Colon (tissue), 2 donors: Measurements from ENCODE around the gene ANKHD1.

Experiments used
- FAIRE-seq: peaks from 2 replicates; lab custom pipeline; 2012; peaks lifted over from hg19 to GRCh38; lab: Jason Lieb, UNC
- donor health status: control.
- donor health status: control.

The ANKHD1 gene, protein sequence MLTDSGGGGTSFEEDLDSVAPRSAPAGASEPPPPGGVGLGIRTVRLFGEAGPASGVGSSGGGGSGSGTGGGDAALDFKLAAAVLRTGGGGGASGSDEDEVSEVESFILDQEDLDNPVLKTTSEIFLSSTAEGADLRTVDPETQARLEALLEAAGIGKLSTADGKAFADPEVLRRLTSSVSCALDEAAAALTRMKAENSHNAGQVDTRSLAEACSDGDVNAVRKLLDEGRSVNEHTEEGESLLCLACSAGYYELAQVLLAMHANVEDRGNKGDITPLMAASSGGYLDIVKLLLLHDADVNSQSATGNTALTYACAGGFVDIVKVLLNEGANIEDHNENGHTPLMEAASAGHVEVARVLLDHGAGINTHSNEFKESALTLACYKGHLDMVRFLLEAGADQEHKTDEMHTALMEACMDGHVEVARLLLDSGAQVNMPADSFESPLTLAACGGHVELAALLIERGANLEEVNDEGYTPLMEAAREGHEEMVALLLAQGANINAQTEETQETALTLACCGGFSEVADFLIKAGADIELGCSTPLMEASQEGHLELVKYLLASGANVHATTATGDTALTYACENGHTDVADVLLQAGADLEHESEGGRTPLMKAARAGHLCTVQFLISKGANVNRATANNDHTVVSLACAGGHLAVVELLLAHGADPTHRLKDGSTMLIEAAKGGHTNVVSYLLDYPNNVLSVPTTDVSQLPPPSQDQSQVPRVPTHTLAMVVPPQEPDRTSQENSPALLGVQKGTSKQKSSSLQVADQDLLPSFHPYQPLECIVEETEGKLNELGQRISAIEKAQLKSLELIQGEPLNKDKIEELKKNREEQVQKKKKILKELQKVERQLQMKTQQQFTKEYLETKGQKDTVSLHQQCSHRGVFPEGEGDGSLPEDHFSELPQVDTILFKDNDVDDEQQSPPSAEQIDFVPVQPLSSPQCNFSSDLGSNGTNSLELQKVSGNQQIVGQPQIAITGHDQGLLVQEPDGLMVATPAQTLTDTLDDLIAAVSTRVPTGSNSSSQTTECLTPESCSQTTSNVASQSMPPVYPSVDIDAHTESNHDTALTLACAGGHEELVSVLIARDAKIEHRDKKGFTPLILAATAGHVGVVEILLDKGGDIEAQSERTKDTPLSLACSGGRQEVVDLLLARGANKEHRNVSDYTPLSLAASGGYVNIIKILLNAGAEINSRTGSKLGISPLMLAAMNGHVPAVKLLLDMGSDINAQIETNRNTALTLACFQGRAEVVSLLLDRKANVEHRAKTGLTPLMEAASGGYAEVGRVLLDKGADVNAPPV (N-terminal part only)

DNA sequence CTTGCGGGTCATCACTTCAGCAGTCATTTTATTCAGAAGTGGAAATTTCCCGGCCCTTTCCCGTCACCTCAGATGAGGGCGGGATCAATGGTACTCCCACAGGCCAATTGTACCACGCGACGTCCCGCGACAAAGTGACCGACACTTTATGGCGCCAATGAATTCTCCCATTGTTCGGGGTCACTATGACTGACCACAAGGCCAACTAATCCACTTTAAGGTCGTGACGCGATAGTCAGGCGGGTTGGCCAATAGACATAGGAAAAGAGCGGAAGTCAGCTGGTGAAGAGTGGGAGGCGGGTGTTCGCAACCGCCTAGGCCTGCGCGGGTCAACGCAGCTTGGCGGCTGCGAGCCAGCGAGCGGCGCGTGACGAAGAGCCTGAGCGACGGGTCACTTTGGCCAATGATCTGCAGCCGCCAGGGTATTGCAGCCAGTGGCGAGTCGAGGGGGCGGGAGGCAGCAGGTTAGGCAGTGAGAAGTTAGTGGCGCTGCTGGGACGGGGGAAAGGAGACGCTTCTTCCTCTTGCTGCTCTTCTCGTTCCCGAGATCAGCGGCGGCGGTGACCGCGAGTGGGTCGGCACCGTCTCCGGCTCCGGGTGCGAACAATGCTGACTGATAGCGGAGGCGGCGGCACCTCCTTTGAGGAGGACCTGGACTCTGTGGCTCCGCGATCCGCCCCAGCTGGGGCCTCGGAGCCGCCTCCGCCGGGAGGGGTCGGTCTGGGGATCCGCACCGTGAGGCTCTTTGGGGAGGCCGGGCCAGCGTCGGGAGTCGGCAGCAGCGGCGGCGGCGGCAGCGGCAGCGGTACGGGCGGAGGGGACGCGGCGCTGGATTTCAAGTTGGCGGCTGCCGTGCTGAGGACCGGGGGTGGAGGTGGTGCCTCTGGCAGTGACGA is at the start of gene ANKHD1:
TSS of gene ANKHD1 (plus strand) at position 472 of the 896 bp plus-strand sequence. CDS start at position 607, 135 bp downstream.
- FAIRE-seq = peak; percentile 38

DNA sequence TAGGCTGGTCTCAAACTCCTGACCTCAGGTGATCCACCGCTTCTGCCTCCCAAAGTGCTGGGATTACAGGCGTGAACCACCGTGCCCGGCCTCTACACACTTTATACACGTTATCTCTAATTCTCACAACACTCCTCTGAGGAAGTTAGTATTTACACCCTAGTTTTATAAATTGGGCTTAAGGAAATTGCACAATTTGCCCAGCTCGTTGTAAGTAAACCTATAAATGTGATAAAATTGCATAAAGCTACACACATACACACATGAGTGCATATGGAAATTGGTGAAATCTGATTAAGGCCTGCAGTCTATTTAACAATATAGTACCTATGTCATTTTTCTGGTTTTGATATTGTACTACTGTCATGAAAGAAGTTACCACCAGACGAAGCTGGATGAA is 46.1 kb upstream of the ANKHD1 start:
- no peak for FAIRE-seq

DNA sequence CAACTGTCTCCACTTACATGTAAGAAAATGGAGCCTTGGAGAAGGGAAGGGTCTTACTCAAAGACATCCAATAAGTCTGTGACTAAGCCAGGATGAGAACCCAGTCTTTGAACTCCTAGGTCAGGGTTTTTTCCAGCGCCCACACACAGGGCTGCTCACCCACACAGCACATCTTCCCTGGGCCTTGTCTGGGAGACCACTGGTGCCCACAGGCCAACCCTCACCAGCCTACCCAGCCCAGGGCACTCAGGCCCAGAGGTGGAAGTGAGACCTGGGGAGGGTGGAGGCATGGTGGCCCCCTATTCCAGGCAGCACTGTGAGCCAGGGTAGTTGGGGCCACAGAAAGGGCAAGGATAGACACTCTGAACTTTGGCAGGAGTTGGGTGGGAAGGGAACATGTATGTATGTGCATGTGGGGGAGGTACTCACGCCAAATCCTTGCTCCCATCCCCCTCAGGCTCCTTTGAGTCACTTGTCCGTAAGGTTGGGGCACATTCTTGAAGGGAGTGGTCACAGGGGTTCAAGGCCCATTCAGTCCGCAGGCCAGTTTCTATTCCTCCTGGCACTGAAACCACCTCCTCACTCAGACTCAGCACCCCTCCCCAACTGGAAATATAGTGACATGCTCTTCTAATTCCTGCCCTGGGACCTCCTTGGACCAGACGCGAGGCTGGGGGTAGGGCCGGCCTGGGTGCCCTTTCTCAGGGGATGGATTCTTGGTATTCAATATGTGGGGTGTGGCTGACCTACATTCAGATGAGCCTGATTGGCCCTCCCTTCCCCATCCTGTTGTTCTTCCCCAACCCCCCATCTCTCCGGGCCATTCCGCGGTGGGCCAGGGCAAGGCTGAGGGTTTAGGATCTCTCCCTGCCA is 44.5 kb upstream of the ANKHD1 start:
- FAIRE-seq = no peak

DNA sequence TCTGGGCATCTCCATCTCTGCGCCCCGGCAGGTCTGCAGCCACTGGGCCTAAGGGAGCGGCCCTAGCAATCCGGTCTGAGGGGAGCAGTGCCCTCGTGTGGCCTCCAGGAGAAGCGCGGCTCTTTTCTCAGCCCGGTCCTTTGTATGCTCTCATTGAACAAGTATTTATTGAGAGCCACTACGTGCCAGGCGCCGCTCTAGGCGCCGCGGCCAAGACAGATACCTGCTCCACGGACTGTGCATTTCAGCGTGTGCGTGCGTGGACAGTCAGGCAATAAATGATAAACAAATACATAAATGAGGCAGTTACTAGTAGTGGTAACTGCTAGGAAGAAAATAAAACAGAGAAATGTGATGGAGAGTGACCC is 43.9 kb upstream of the ANKHD1 start:
- no peak for FAIRE-seq

DNA sequence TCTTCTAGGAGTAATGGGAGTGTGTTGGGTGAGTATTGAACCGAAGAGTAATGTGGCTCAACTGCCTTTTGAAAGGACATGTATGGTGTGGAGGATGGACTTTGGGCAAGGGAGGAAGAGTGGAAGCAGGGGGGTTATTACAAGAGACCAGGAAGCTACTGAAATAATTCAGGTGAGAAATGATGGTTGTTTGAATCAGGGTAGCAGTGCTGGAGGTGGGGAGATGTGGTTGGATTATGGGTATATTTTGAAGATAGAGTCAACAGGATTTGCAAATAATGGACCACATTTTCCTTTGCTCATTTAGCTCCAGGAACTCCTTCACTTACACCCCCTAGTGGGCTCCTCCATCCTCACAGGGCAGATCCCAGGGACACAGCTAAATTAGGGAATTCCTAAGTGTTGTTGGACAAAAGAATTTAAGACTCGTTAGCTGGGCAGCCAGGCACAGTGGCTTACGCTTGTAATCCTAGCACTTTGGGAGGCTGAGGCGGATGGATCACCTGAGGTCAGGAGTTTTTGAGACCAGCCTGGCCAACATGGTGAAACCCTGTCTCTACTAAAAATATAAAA is 42.8 kb upstream of the ANKHD1 start:
- FAIRE-seq = no peak

DNA sequence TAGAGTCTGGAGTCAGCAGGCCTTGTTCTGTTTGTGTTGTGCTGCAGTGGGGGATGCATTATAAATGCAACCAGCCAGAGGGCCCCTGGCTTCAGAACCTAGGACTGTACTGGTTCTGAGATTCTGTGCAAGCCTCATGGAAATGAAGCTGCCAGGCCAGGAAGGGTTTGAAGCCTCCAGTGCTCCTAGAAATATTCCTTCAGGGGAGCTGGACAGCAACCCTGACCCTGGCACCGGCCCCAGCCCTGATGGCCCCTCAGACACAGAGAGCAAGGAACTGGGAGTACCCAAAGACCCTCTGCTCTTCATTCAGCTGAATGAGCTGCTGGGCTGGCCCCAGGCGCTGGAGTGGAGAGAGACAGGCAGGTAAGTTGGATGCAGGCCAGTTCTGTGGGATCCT is 41.5 kb upstream of the ANKHD1 start, which contains the start of gene SLC4A9:
TSS of gene SLC4A9 (plus strand) at position 94 of the 400 bp plus-strand sequence. CDS start at position 137, 43 bp downstream.
- FAIRE-seq = no peak

DNA sequence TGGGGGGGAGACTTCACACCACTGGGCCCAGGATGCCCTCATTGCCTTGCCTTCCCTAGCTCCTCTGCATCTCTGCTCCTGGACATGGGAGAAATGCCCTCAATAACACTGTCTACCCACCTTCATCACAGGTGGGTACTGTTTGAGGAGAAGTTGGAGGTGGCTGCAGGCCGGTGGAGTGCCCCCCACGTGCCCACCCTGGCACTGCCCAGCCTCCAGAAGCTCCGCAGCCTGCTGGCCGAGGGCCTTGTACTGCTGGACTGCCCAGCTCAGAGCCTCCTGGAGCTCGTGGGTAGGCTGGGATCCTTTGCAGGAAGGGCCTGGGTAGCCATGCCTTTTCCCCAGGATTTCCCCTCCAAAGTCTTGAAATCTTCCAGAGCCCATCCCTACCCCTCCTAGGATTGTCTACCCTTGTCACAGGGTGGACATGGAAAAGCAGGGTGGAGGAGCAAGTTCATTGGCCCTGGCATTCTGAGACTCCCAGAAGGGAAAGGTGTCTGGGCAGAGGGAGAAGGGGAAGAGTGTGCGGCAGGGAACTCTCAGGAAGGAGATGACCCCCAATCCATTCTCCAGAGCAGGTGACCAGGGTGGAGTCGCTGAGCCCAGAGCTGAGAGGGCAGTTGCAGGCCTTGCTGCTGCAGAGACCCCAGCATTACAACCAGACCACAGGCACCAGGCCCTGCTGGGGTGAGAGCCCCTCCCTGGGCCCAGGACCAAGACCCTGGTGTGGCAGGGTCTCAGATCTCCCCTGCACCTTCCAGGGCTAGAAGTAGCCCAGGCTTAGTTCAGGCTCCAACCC is 40.8 kb upstream of the ANKHD1 start:
- FAIRE-seq = no peak

DNA sequence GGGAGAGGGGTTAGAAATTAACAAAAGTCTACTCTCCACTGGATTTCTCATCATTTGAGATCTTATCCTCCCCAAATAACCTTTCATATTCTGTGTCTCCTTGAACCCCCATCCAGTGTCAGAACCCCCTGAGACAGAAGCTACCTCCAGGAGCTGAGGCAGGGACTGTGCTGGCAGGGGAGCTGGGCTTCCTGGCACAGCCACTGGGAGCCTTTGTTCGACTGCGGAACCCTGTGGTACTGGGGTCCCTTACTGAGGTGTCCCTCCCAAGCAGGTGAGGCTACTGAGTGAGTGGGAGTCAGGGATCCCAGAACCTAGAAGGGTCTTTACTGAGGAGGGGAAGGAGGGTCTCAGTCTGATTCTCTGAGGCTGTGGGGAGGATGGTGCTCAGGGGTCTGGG is 39.7 kb upstream of the ANKHD1 start:
- FAIRE-seq = no peak

DNA sequence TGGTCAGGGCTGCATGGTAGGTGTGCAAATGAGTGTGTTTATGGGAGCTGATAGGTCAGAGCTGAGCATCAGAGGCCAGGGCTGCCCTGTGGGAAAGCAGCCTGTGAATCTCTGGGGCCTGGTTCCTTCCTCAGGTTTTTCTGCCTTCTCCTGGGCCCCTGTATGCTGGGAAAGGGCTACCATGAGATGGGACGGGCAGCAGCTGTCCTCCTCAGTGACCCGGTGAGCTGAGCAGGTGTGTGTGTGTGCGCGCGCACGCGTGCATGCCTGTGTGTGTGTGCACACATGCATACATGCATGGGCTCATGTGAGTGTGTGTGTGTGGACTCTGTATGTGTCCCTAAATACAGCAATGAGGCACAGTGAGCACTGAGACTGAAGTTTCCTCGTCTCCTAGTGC is 39.3 kb upstream of the ANKHD1 start:
- FAIRE-seq = no peak

DNA sequence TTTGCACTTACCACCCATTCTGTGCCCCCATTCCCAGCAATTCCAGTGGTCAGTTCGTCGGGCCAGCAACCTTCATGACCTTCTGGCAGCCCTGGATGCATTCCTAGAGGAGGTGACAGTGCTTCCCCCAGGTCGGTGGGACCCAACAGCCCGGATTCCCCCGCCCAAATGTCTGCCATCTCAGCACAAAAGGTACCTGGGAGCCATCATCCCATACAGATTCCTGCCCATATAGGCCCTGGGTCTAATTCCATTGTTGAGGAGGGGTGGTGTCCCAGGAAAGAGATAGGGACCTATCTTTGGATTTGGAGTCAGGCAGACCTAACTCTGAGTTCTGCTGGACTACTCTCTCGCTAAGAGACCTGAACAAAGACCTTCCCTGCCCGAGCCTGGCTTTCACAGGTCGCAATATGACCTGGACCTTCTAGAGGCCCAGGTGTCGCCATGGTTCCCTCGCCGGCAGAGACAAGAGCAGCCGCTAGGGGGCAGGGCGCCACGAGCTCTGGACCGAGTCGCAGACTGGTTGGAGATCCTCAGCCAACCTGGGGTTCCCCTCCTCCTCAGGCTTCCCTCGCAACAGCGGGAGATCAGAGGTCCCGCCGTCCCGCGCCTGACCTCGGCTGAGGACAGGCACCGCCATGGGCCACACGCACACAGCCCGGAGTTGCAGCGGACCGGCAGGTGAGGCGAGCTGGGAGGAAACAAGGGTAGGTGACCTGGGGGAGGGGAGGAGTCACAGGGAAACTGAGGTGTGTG is 38.6 kb upstream of the ANKHD1 start:
- FAIRE-seq = no peak

DNA sequence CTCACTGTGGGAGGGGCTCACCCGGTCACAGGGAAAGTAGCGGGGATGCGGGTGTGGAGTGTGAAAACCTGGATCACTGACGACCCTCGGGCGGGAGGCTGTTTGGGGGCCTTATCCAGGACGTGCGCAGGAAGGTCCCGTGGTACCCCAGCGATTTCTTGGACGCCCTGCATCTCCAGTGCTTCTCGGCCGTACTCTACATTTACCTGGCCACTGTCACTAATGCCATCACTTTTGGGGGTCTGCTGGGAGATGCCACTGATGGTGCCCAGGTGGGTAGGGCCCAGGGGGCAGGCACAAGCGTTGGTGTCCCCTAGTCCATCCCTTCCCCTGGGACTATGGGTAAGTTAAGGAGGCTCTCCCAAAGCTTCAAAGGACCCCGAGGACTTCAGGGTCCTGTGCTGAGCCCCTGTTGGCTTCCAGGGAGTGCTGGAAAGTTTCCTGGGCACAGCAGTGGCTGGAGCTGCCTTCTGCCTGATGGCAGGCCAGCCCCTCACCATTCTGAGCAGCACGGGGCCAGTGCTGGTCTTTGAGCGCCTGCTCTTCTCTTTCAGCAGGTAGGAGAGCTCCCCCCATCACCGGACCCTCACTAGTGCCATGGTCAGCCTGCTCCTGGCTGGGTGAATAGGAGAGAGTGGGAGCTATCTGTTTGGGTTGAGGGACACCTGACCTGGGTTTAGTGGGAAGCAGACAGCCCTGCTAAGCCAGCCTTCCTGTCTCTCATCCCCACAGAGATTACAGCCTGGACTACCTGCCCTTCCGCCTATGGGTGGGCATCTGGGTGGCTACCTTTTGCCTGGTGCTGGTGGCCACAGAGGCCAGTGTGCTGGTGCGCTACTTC is 37.8 kb upstream of the ANKHD1 start:
- FAIRE-seq = no peak

DNA sequence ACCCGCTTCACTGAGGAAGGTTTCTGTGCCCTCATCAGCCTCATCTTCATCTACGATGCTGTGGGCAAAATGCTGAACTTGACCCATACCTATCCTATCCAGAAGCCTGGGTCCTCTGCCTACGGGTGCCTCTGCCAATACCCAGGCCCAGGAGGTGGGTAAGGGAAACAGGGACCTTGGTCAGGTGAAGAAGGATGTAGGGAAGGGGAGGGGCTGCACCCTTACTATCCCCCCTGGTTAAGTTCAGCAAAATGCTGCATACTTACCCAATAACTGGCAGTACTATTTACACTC is 37.2 kb upstream of the ANKHD1 start:
- no peak for FAIRE-seq

DNA sequence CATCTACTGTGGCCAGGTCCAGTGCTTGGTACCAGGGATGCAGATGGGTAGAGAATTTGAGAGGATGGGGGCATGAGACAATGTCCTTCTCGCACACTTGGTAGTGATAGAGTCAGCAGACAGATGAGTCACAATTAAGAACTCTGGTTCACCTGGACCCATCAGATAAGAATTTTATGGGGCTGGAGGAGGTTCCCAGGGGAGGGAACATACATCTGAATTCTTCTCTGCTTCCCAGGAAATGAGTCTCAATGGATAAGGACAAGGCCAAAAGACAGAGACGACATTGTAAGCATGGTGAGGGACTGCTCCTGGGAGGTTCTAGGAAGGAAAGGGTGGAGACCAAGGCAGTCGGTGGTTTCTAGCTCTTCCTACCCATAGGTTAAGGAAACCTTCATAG is 36.4 kb upstream of the ANKHD1 start:
- FAIRE-seq = no peak

DNA sequence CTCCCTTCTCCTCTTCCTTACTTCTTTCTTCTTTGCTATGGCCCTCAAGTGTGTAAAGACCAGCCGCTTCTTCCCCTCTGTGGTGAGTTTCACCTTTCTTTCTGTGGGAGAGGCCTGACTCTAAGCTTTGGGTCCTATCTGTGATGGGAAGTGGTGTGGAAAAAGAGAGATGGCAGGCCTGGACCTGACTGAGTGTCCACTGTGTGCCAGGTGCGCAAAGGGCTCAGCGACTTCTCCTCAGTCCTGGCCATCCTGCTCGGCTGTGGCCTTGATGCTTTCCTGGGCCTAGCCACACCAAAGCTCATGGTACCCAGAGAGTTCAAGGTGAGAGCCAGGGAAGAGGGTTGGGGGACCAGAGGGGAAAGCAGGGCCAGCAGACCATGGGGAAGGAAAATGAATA is 35.7 kb upstream of the ANKHD1 start:
- no peak for FAIRE-seq

DNA sequence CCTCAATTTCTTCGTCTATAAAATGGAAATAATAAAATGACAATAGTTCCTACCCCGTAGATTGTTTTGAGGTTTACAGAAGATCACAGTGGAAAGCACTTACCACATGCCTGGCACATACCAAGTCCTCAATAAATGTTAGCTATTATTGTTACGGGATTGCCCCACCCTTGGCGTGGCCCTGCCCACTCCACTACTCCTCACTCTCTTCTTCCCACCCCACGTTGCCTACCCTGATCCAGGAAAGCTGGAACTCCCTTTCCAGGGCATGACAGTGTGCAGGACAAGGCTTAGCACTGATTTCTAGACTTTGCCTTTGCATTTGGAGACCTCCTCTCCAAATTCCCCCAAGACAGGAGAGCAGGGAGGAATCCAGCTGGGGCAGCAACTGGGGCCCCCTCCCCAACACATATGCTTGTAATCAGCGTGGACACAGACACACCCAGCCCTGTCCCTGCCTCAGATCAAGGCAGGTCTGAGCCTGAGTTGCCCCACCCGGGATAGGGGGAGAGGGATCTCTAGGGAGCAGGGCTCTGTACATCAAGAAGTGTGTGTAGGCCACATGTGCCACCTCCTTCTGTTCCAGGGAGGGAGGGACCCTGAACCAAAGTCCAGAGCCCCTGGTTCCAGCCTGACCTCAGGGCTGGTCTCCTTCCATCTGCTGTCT is 34.9 kb upstream of the ANKHD1 start:
- FAIRE-seq = no peak

DNA sequence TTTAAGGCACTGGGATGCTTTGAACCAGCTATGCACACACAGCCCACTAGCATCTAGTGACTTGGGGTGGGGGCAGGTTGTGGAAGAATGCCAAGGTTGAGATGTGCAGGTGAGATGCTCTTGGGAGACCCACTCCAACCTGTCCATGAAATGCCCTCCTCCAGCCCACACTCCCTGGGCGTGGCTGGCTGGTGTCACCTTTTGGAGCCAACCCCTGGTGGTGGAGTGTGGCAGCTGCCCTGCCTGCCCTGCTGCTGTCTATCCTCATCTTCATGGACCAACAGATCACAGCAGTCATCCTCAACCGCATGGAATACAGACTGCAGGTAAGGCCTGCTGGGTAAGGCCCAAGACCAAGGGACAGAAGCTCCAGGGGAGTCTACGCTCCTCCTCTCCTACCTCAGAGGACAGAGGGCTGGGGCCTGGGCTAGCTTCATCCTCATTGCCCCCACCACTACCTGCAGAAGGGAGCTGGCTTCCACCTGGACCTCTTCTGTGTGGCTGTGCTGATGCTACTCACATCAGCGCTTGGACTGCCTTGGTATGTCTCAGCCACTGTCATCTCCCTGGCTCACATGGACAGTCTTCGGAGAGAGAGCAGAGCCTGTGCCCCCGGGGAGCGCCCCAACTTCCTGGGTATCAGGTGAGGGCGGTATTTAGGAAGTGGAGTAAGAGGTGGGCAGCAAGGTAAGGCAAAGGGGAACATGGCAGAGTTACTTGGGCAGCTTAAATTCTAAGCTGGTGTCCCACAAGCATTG is 34.2 kb upstream of the ANKHD1 start:
- no peak for FAIRE-seq
